C4-2B (cell line): ENCODE results near the gene RNF215.

ENCODE experiments used
- H3K27ac ChIP-seq: fragments of 450-650 bp; 2 replicates; pipeline ENCODE4 v1.5.1; 2017
- ZFX ChIP-seq: fragments of 450-650 bp; IDR thresholded peaks from 2 replicates; pipeline ENCODE4 v1.6.1; 2017
- TF ChIP-seq, protein P1 (sequence below): fragments of 450-650 bp; conservative IDR thresholded peaks from 2 replicates; pipeline ENCODE4 v1.5.1; 2017; ENCODE audit warnings: mild to moderate bottlenecking

RNF215 gene

GRCh38 chr22:30334646-30335045, 52.6 kb downstream of the RNF215 start:
- TF ChIP-seq ZFX: no peak
- TF ChIP-seq, protein P1, sequence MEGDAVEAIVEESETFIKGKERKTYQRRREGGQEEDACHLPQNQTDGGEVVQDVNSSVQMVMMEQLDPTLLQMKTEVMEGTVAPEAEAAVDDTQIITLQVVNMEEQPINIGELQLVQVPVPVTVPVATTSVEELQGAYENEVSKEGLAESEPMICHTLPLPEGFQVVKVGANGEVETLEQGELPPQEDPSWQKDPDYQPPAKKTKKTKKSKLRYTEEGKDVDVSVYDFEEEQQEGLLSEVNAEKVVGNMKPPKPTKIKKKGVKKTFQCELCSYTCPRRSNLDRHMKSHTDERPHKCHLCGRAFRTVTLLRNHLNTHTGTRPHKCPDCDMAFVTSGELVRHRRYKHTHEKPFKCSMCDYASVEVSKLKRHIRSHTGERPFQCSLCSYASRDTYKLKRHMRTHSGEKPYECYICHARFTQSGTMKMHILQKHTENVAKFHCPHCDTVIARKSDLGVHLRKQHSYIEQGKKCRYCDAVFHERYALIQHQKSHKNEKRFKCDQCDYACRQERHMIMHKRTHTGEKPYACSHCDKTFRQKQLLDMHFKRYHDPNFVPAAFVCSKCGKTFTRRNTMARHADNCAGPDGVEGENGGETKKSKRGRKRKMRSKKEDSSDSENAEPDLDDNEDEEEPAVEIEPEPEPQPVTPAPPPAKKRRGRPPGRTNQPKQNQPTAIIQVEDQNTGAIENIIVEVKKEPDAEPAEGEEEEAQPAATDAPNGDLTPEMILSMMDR: no peak
- H3K27ac ChIP-seq: no peak overlapping the region

DNA sequence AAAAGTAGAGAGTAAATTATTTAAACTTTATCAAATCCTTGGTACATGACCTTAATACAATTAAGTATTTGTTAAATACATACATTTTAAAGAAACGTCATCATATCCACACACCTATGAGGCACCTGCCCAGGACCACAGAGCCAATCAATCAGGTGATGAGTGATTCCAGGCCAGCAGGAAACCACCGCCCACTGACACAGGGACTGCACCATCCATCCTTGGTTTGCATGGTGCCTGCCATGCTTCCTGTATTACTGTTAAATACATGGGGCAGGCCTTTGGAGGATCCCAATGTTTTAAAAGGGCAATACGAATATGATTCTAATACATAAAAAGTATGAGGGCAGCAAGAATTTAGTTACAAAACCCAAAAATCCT, 53.5 kb downstream of the RNF215 start:
- TF ChIP-seq, protein P1: no peak
- TF ChIP-seq ZFX: no peak
- H3K27ac ChIP-seq: no peak overlapping the region

DNA sequence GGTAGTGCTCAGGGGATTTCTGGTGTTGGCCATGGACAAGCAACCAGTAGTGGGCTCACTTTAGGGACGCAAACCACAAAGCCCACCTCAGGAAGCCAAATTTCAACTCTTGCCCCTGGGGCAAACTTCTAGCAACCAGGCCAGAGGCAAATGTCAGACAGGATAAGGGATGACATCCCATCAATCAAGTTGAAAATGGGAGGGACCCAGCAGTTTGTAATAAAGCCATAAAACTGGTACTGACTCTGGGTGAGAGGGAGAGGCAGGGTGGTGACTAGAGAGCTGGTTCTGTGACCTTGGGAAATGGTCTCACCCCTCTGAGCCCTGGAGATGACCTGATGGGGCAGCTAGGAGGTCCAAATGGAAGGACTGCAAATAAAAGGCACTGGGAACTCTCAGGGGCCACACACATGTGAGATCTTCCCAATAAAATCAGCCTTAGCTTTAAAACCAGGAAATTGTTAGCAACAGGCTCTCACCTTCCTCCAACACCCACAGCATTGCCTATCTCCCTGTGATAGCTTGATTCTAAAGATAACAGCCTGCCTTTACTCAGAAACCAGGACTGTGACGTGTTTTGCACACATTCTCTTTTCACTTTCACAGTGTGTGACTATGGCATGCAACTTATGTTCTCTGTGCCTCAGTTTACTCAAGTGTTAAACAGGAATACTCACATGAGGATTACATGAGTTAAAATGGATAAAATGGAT, 54.1 kb downstream of the RNF215 start:
- H3K27ac ChIP-seq: no peak overlapping the region
- TF ChIP-seq ZFX: no peak
- TF ChIP-seq, protein P1: no peak

DNA sequence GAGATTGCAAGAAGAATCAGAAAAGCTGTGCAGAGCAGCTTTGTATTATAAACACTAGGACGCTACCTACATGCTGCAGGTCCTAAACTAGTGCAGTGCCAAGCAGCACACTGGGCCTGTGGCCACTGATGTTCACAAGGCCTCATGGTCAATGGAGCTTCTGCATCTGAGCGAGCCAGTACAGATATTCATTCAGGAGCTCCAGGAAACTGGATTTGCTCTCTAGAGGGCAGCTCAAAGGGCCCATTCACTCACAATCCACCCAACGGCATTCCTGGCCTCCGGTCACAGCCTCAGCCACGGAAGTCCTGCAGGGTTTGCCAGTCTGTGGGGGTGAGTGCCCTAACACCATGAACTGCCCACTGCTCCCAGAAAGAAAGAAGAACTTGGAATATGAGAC, 54.7 kb downstream of the RNF215 start:
- no peak overlapping the region for H3K27ac ChIP-seq
- TF ChIP-seq, protein P1: no peak
- no peak for TF ChIP-seq ZFX
